ENCODE measurements around the gene RAB42.

RAB42 gene

DNA sequence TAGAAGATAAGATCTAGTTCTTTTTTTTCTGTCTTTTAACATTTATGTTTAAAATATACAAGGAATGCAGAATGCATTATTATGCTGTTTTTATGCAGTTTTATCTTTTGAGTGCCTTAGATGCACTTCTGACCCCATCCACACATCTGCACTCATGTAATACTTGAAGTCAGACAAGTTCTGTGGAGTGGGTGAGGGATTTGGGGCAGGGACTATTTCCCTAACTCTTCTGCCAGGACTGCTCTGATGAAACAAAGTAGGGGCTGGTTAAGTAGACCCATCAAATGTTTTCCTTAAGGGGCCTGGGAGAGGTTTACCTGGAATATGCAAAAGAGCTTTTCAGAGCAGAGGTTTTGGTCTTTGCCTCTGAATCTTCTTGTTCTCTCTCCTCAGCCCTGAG is 27.8 kb upstream of the RAB42 start:
- Histone ChIP-seq H3K4me1 (ENCODE audit: insufficient read depth, low read length, poor library complexity, severe bottlenecking) (no peaks in the 10 kb centered on the region), H3K9ac (ENCODE audit: low read depth, low read length, poor library complexity, severe bottlenecking) (no peak overlapping the region), H3K4me2 (ENCODE audit: low read depth, low read length, poor library complexity, severe bottlenecking) (no peak overlapping the region), H2AFZ (ENCODE audit: low read length) (no peak overlapping the region), H3K27me3 (ENCODE audit: insufficient read depth, low read length, poor library complexity, severe bottlenecking) (no peaks in the 10 kb centered on the region), H3F3A (ENCODE audit: low read depth) (no peaks in the 10 kb centered on the region), H3K9me2 (replicated peaks; ENCODE audit: low read depth, low read length) (no peaks in the 10 kb centered on the region), H4K20me1 (ENCODE audit: insufficient read depth, low read length, poor library complexity, severe bottlenecking) (no peaks in the 10 kb centered on the region), H3K79me2 (ENCODE audit: insufficient read depth, low read length) (no peaks in the 10 kb centered on the region), H3K4me3 (ENCODE audit: low read length, poor library complexity, severe bottlenecking) (no peak overlapping the region), H3K9me3 (ENCODE audit: insufficient read depth, low read depth, low read length) (no peaks in the 10 kb centered on the region), H3K36me3 (ENCODE audit: insufficient read depth, low read length) (peaks cover 45% of the 10 kb centered on the region; the same call in 1 of the 2 replicates)
- TF ChIP-seq EZH2phosphoT487 (IDR thresholded peaks at IDR 0.05; ENCODE audit: borderline replicate concordance), result no peak
- TF ChIP-seq, protein P1, sequence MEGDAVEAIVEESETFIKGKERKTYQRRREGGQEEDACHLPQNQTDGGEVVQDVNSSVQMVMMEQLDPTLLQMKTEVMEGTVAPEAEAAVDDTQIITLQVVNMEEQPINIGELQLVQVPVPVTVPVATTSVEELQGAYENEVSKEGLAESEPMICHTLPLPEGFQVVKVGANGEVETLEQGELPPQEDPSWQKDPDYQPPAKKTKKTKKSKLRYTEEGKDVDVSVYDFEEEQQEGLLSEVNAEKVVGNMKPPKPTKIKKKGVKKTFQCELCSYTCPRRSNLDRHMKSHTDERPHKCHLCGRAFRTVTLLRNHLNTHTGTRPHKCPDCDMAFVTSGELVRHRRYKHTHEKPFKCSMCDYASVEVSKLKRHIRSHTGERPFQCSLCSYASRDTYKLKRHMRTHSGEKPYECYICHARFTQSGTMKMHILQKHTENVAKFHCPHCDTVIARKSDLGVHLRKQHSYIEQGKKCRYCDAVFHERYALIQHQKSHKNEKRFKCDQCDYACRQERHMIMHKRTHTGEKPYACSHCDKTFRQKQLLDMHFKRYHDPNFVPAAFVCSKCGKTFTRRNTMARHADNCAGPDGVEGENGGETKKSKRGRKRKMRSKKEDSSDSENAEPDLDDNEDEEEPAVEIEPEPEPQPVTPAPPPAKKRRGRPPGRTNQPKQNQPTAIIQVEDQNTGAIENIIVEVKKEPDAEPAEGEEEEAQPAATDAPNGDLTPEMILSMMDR (conservative IDR thresholded peaks at IDR 0.05; ENCODE audit: low read length), result no peak

DNA sequence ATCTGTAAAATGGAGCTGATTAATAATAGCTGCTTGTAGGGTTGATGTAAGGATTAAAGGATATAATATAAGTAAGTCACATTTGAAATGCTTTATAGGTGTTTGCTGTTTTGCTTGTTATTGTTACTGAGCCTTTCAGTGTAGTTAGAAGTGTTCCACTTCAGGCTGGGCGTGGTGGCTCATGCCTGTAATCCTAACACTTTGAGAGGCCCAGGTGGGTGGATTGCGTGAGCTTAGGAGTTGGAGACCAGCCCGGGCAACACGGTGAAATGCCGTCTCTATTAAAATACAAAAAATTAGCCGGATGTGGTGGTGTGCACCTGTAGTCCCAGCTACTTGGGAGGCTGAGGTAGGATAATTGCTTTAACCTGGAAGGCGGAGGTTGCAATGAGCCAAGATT is 27.0 kb upstream of the RAB42 start:
- Histone ChIP-seq H3K9me3 (ENCODE audit: insufficient read depth, low read depth, low read length) (no peaks in the 10 kb centered on the region), H3K79me2 (ENCODE audit: insufficient read depth, low read length) (no peaks in the 10 kb centered on the region), H3K9me2 (replicated peaks; ENCODE audit: low read depth, low read length) (no peaks in the 10 kb centered on the region), H3F3A (ENCODE audit: low read depth) (no peaks in the 10 kb centered on the region), H3K9ac (ENCODE audit: low read depth, low read length, poor library complexity, severe bottlenecking) (no peak overlapping the region), H3K4me3 (ENCODE audit: low read length, poor library complexity, severe bottlenecking) (no peak overlapping the region), H2AFZ (ENCODE audit: low read length) (no peak overlapping the region), H3K4me2 (ENCODE audit: low read depth, low read length, poor library complexity, severe bottlenecking) (no peak overlapping the region), H3K27me3 (ENCODE audit: insufficient read depth, low read length, poor library complexity, severe bottlenecking) (no peaks in the 10 kb centered on the region), H4K20me1 (ENCODE audit: insufficient read depth, low read length, poor library complexity, severe bottlenecking) (no peaks in the 10 kb centered on the region), H3K4me1 (ENCODE audit: insufficient read depth, low read length, poor library complexity, severe bottlenecking) (no peaks in the 10 kb centered on the region), H3K36me3 (ENCODE audit: insufficient read depth, low read length) (peaks cover 45% of the 10 kb centered on the region; the same call in 1 of the 2 replicates)
- TF ChIP-seq, protein P1 (conservative IDR thresholded peaks at IDR 0.05; ENCODE audit: low read length), result no peak
- no peak for TF ChIP-seq EZH2phosphoT487 (IDR thresholded peaks at IDR 0.05; ENCODE audit: borderline replicate concordance)

DNA sequence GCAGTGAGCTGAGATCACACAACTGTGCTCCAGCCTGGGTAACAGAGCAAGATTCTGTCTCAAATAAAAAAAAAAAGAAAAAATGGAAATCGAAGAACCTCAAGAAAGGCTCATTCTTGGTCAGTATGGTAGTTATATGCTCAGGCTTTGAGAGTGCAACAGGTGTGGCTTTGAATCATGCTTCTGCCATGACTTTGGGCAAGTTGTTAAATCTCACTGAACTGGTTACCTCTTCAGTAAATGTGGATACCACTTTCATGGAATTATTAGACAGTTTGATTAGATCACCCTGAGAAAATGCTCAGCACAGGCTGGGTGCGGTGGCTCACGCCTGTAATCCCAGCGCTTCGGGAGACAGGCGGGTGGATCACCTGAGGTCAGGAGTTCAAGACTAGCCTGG is 26.3 kb upstream of the RAB42 start:
- Histone ChIP-seq H2AFZ (ENCODE audit: low read length) (no peak overlapping the region), H3K9me2 (replicated peaks; ENCODE audit: low read depth, low read length) (no peaks in the 10 kb centered on the region), H3K4me2 (ENCODE audit: low read depth, low read length, poor library complexity, severe bottlenecking) (no peak overlapping the region), H3K4me1 (ENCODE audit: insufficient read depth, low read length, poor library complexity, severe bottlenecking) (no peaks in the 10 kb centered on the region), H3K36me3 (ENCODE audit: insufficient read depth, low read length) (peaks cover 41% of the 10 kb centered on the region; the same call in 1 of the 2 replicates), H3K9me3 (ENCODE audit: insufficient read depth, low read depth, low read length) (no peaks in the 10 kb centered on the region), H3F3A (ENCODE audit: low read depth) (no peaks in the 10 kb centered on the region), H3K79me2 (ENCODE audit: insufficient read depth, low read length) (no peaks in the 10 kb centered on the region), H4K20me1 (ENCODE audit: insufficient read depth, low read length, poor library complexity, severe bottlenecking) (no peaks in the 10 kb centered on the region), H3K9ac (ENCODE audit: low read depth, low read length, poor library complexity, severe bottlenecking) (no peak overlapping the region), H3K27me3 (ENCODE audit: insufficient read depth, low read length, poor library complexity, severe bottlenecking) (no peaks in the 10 kb centered on the region), H3K4me3 (ENCODE audit: low read length, poor library complexity, severe bottlenecking) (no peak overlapping the region)
- no peak for TF ChIP-seq EZH2phosphoT487 (IDR thresholded peaks at IDR 0.05; ENCODE audit: borderline replicate concordance)
- TF ChIP-seq, protein P1 (conservative IDR thresholded peaks at IDR 0.05; ENCODE audit: low read length), result no peak

Measured in Loucy (cell line).